HG02798 (cell line): ENCODE measurements around the gene METTL25.

ENCODE experiments used
- ATAC-seq: cut with Tn5 transposase; IDR thresholded peaks from one replicate; pipeline ENCODE4 v1.9.1; 2021; ENCODE audit warnings: mild to moderate bottlenecking; ENCODE audit not compliant: unreplicated experiment, poor library complexity

The METTL25 gene

GRCh38 chr12:82461836-82462235 lies 103.5 kb downstream of the METTL25 start:
- peak; percentile 48 for ATAC-seq

DNA sequence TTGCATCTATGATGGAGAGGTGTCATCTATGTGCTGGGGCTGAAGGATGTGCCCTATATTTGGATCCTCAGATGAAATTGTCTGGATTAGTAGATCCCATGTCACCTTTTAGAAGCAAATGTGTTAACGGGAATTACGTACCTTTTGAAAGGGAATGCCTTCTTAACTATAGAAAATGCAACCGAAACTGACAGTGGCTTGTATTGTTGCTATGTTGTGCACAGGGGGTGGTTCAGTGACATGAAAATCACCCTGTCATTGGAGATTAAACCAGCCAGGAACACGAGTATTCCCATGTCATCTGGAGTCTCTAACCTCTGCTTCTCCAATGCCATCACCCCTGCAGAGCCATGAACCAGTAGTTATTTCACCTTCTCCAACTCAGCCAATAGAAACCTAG lies 110.2 kb downstream of the METTL25 start:
- ATAC-seq, result no peak

DNA sequence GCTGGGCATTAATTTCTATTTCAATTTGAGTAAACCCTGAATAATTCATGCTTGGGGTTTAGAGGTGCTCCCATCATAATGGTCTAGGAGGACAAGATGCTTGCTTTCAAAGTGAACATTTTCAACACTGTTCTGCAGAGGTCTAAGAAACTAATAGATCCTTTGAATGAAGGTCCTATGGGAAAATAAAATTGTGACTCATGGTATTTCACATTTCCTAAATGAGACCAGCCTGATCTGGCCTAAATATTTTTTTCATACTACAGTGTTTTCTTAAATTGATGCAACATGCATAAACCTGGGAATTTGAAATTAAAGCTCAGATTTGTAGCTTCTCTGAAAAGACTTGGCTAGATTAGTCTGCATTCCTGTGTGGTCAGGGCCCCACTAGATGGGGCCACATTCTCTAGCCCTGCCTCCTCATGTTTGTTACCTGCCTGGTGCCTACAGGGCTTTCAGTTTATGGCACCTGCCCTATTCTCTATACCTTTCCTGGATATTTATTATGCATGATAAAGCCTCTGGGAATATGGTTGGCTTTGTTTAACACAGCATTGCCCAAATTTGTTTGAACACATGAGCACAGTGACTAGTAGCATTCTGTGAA lies 112.7 kb downstream of the METTL25 start:
- ATAC-seq, result no peak

GRCh38 chr12:82473111-82473754 lies 114.9 kb downstream of the METTL25 start:
- ATAC-seq, result no peak

DNA sequence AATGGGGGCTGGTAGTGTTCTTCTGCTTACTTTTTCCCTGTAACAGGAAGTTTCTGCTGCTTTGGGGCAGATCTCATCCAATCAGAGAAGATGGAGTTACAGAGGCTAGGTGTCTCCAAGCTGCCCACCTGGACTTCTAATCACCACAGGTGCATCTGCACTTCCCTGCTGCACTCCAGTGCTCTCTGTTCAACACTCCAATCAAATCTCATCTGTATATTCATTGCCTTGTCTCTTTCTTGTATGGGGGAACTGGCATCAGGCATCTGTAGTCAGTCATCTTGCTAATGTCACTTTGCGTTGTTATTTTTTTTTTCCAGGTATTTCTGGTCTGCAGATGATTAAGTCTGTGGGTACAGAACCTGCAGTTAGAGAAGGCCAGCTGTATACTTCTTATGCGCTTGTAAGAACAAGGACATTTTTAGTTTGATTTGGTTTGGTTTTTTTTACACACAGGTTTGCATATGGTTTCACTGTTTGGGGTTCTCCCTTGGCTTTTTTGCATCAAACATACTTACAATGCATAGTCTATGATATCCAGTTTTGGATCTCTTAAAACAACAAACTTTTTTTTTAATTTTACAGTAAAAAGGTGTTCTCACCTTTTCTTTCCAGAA lies 116.0 kb downstream of the METTL25 start:
- ATAC-seq, result peak; percentile 95

DNA sequence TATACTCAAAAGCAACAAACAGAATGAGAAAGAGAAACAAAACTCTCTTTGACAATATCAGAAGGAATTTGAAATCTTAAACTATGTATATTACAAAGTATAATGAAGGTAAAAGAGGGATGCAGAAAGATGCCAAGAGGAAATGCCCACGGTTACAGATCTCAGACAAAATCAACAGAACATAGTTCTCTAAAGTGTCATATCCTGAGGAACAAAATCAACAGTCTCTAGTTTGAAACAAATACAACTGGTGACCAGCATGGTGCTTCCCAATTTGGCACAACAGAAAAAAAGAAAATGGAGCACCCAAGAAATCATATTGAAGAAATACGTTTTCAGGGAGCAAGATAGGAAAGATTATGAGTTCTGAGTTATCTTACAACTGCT lies 116.5 kb downstream of the METTL25 start:
- peak; percentile 4 for ATAC-seq

DNA sequence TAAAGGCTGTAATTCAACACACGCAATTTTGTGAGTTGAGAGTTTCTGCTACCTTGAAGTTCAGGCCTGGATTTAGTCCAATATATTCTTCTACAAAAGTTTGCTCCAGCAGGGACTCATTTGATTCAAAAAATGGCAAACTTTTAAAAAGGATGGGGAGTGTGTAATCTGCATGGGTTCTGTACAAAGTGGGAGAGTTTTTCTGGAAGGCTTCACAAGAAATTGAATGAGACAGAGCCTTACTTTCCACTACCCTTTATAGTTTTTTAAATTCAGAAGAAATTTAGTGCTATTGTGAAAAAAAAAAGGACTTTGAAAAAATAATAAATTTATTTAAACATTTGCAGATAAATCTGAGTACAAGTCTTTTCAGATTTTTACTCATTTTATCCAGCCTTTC lies 116.9 kb downstream of the METTL25 start:
- no peak for ATAC-seq

DNA sequence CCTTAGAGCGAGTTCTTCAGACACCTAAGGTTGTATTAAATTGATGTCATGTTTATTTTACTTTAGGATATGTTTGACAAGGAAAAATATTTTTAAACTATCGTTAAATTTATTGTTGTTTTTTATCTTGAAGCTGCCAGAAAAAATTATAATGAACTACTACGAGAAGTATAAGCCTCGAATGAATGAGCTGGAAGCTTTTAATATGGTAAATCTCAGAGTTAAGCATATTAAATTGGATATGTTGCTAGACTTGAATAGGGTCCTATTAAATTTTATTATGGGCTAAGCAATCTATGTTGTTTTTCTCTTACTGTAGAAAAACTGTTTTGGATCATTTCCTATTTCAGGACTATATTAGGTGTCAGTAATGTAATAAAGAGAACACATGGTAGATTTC lies 118.2 kb downstream of the METTL25 start:
- ATAC-seq, result no peak

DNA sequence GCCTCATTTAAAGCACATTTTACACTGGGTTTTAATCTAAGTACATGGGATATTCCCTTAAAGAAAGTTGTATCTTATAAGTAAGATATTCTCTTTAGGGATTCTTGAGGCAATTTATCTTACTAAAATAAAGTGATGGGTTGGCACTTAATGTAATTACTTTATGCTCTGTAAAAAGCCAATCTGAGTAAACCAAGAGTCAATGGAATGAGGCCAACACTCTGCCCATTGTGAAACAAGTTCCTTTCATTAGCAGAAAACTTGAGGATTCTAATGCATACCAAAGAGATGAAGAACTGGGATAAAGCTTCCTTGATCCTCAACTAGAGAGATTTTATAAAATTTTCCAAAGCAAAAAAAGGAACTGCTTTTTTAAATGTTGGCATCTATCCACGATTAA lies 121.2 kb downstream of the METTL25 start:
- ATAC-seq, result no peak

- no peak for ATAC-seq
Measured at GRCh38 chr12:82480606-82481005, 122.3 kb downstream of the METTL25 start.

- ATAC-seq, result no peak
Measured at GRCh38 chr12:82481954-82482353, 123.6 kb downstream of the METTL25 start.

GRCh38 chr12:82486524-82487235 lies 128.4 kb downstream of the METTL25 start:
- no peak for ATAC-seq

DNA sequence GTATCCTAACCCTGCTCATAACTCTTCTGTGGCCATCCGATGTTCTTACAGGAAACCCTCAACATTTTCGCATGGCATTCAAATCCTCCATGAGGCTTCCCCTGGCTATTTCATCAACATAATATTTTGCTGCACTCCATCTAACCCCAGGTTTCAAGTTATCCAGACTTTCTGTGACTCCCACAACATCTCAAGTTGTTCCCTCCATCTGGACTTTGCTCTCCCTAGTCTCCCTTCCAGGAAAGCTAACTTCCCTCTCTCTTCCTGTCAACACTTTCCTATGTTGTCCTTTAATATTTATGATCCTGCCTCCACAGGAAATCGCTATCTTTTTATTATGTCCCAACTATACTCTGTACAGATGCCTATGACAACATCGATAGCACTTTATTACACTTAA lies 146.1 kb downstream of the METTL25 start:
- ATAC-seq, result no peak

- no peak for ATAC-seq
Measured at GRCh38 chr12:82505150-82505549, 146.8 kb downstream of the METTL25 start.

- no peak for ATAC-seq
Measured at GRCh38 chr12:82507686-82508085, 149.4 kb downstream of the METTL25 start.

DNA sequence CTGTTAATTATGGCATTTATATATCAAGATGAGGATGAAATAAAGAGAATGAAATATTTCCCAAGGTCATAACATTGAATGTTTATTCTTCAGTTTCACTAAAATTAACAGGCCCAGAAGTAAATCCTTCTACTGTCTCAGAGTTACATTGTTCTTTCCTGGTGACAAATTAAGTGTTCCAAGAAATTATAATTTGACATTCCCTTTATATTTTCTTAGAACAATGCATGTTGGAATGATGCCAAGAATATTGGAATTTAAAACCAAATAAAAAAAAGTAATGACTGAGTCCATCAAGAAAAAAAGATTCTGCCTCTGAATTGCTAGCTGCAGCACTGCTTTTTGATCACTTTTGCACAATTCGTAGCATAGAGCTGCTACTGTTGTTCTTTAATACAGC lies 152.1 kb downstream of the METTL25 start:
- ATAC-seq, result no peak

DNA sequence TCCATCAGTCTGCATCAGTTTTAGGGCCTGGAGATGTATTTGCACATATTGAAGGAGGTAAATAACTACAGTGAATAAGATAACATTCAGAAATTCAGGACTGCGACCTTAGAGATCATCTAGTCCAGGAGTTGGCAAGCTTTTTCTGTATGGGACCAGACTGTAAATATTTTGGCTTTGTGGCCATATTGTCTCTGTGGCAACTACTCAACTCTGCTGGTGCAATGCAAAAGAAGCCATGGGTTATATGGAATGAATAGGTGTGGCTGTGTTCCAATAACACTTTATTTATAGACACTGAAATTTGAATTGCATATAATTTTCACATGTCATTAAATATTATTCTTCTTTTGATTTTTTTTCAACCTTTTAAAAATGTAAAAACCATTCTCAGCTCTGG lies 156.6 kb downstream of the METTL25 start:
- ATAC-seq, result no peak

- ATAC-seq, result no peak
Measured at GRCh38 chr12:82515652-82516051, 157.3 kb downstream of the METTL25 start.

DNA sequence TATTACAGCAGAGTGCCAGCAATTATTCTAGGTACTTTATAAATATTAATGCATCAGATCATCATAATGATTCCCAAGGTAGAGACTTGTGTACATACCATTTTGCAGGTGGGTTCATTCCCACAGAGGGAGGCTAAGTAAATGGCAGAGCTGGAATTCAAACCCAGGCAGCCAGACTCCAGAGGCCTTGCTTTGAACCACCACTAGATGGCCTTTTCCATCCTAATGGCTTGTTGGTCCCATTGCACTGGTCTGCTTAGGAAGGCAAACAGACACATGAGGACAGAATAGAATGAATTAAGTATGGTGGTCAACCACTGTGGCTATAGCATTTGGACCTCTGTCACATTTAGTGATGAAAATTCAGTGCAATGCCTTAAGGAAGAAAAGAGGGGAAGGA lies 158.7 kb downstream of the METTL25 start:
- ATAC-seq, result peak; percentile 83

DNA sequence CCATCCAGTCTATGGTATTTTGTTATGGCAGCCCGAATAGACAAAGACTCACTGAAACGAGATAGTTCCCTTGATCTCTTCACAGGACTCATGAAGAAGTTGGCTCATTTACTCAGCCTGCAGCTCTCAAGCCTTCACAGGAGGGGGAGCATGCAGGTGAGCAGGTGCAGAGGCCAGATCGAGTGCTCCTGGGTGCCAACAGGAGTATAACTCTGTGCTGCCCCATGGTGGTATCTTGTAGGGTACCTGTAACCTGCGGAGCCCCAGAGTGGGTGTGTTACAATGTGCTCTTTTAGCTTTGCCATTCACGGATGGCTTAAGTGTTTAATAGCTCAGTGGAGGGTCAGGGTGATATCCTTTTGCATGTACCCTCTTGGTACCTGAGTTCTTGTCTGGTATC lies 159.5 kb downstream of the METTL25 start:
- ATAC-seq, result no peak

GRCh38 chr12:82519510-82519909 lies 161.2 kb downstream of the METTL25 start:
- no peak for ATAC-seq
